ENCODE results near the gene BRINP3.
"Not testable (repeated sequence)": the region's sequence is repeated elsewhere in the genome, so short reads cannot be mapped to it uniquely, and the experiment has no call there.

The BRINP3 gene

GRCh38 chr1:190477762-190478148 lies at the start of gene BRINP3:
BRINP3 (minus strand) TSS chr1:190477864.
- no peak for DNase-seq

DNA sequence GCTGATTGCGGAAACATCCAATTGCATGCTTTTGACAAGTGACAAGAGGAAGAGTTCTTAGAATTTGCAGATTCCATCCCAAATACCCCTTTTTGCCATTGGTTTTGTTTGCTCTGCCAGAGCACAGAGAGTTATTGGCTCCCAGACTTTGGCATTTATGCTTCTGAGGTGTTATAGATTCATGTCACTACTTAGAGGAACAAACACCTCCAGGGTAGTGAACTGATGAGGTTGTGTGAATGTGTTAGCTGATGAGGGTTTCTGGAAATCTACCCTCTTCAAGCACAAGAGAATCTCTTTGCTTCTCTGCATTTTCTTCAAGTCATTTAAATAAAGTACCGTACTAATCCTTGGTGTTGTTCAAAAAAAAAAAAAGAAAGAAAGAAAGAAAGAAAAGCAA lies 33.9 kb upstream of the BRINP3 start:
- DNase-seq: no peak

DNA sequence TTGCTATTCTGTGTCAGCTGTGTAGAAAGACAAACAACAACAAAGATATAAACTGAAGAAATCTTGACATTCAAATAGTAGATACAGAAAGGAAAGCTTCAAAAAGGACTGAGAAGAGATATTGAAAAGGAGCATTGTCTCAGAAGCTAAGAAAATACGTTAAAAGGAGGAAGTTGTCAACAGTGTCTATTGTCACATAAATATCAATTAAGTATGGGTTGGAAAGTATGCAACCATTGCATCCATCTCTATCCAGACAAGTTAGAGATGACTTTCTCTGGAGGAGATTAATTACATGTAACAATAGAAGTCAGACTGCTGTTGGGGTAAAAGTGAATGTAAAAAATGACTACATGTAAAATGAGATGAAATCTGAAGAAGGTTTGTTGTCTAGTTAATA lies 29.7 kb upstream of the BRINP3 start:
- no peak for DNase-seq

DNA sequence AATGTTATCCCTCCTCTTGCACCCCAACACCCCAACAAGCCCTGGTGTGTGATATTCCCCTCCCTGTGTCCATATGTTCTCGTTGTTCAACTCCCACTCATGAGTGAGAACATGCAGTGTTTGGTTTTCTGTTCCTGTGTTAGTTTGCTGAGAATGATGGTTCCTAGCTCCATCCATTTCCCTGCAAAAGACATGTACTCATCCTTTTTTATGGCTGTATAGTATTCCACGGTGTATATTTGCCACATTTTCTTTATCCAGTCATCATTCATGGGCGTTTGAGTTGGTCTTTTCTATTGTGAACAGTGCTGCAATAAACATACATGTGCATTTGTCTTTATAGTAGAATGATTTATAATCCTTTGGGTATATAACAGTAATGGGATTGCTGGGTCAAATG lies 26.9 kb upstream of the BRINP3 start:
- DNase-seq: not testable (repeated sequence)

GRCh38 chr1:190497565-190497964 lies 19.9 kb upstream of the BRINP3 start:
- DNase-seq: no peak

GRCh38 chr1:190494451-190494850 lies 16.8 kb upstream of the BRINP3 start:
- DNase-seq: no peak

- DNase-seq: no peak
Observed at GRCh38 chr1:190491404-190491803, 13.7 kb upstream of the BRINP3 start.

GRCh38 chr1:190484045-190484444 lies 6.4 kb upstream of the BRINP3 start:
- no peak for DNase-seq

DNA sequence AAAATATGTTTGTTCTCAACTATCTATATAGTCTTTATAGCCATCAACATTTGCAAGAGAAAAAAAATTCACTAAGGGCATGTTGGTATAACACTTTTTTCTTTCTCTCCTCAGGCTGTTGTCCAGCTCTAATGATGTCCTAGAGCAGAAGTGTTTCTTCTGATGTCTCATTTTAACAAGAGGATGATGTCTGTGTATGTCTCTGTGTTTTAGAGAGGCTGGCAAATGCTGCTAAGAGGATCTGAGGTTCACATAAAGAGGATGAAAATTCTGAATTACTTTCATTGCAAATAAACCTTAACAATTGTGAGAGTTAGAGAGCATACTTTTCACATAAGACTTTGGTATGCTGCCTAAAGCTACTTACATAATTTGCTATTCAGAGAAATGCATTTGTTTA lies 2.6 kb upstream of the BRINP3 start:
- DNase-seq: no peak

GRCh38 chr1:190479516-190479915 lies 1.9 kb upstream of the BRINP3 start:
- no peak for DNase-seq

- no peak for DNase-seq
Observed at GRCh38 chr1:190479050-190479397, 1.4 kb upstream of the BRINP3 start.

DNA sequence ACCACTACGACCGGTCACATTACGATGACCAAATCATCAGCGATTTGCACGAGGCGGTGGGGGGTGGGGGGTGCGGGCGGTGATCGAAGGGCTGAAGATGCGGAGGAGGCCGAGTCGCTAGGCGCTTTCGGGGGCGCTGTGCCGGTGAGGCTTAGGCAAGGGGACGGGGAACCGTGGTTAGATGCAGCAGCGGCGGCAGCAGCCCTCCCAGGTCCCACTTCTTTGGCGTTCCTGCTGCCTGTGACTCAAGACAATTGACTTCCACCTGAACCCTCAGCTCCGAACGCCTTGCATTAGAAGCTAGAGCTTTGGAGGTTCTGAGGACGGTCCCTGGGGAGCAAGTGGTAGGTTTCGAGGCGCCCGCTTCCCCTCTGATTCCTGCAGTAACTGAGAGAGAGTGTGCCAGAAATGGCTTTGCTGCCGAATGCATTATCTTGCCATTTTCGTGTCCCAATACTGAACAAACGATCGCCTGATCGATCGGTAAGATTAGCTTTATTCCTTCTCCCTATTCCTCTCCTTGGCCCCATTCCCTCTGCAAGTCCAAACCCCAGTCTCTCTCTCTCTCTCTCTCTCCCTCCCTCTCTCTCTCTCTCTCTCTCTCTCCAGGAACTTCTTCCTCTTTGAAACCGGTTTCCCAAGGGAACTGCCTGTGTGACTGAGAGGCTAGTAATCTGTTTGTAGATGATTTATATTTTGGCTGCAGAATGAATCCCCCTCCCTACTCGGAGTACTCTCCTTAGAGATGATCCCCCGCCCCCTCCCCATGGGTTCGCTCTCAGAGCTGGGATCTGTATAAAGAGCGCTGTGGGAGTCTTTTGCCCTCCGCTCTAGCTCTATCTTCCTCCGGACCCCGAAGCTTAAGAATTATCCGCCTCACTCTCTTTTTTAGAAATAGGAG lies 735 bp upstream of the BRINP3 start:
- DNase-seq: peak; percentile 11

GRCh38 chr1:190476806-190477205 lies 858 bp downstream of the BRINP3 start:
- no peak for DNase-seq

GRCh38 chr1:190476321-190476720 lies 1.3 kb downstream of the BRINP3 start:
- no peak for DNase-seq

DNA sequence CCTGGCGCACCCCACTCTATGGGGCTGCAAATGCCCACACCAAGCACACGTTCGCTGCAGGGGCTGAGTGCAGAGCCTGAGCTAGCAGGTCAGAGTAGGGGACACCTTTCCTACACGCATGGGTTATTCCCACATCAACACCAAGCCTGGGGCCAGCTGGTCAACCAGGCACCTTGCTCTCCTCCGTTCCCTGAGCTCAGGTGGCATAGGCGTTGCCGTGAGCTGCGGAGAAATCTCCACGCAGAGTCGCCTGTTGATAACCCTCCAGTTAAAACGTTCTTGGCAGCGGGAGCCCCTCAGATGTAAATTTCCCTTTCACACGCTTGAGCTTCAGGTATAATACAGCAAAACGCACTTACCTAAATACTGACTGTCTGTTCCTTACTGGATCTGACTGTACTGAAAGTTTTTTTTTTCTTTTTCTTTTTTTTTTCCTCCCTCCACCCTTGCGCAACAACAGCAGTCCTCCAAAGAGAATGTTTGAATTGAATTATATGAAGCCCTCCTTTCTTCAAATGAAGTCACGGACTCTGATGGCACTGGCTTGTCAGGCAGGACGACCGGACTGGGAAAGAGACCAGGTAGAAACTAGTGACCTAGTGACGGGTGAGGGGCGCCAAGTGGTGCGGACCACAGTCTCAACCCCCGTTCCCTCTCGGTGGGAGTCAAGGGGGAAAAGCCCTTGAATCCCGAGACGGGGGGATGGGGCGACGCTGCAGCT lies 2.1 kb downstream of the BRINP3 start:
- no peak for DNase-seq

DNA sequence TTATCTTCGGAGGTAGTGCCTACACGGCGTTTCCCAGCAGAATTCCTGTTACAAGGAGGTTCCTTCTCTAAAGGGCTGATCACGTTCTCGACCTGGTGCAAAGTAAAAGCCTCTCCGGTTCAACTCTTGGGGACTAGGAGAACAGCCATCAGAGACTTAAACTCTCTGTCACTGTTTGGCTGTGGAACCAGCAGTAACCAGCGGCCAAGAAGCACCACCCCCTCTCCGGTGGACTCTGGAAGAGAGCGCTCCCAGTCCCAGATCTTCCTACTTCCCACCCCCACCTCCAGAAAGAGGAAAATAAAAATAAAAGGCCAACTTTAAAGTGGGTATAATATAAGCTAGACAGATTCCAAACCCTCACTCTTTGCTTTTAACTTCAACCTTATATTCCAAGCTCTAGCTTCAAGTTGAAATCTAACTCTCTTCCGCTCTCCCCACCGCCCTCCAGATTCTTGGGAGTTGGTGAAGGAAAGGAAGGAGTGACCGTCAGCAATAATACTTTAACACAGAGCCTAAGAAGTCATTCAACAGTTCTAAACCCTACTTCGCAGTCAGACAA lies 2.9 kb downstream of the BRINP3 start:
- DNase-seq: no peak

GRCh38 chr1:190474010-190474409 lies 3.7 kb downstream of the BRINP3 start:
- DNase-seq: no peak

GRCh38 chr1:190472494-190472893 lies 5.2 kb downstream of the BRINP3 start:
- DNase-seq: no peak

GRCh38 chr1:190472042-190472441 lies 5.6 kb downstream of the BRINP3 start:
- no peak for DNase-seq

DNA sequence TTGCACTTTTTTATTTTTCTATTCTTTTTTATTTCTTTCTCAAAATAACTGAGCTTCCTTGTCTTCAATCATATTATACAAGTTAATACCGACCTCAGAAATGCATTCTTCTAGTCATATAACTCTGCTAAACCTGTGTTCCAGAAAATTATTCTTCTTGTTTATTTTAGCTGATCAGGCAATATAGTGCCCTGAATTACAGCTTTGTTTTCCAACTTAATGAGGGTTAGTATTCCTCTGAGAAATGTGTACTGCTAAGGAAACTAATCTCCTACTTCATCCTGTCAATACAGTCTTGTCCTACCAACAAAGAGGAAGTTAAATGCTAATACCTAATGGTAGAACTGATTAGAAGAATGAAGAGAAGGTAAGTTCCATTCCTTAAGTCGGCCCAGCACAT lies 13.0 kb downstream of the BRINP3 start:
- DNase-seq: no peak

- no peak for DNase-seq
Observed at GRCh38 chr1:190456129-190456528, 21.5 kb downstream of the BRINP3 start.

GRCh38 chr1:190455631-190456030 lies 22.0 kb downstream of the BRINP3 start:
- DNase-seq: no peak

GRCh38 chr1:190453550-190453949 lies 24.1 kb downstream of the BRINP3 start:
- DNase-seq: no peak

GRCh38 chr1:190452272-190452848 lies 25.3 kb downstream of the BRINP3 start:
- no peak for DNase-seq

Data from kidney glomerular epithelial cell (primary cell).